Mesenchymal stem cell (in vitro differentiated cells and primary cell): ENCODE results near the gene APC2.

Experiments used
- DNase-seq: peaks from one replicate; pipeline ENCODE4 v3.0.0-alpha.2; 2013
- H2AFZ ChIP-seq: one replicate; pipeline ENCODE4 v1.6.1; 2013; ENCODE audit warnings: low read depth, mild to moderate bottlenecking, control low read depth, inconsistent platforms, low read length, moderate library complexity
- H2AK5ac ChIP-seq: 2 replicates; pipeline ENCODE4 v1.6.1; 2013; ENCODE audit warnings: low read length, moderate library complexity, mild to moderate bottlenecking, inconsistent platforms; ENCODE audit not compliant: severe bottlenecking
- H2BK120ac ChIP-seq: one replicate; pipeline ENCODE4 v1.6.1; 2013; ENCODE audit warnings: low read depth, mild to moderate bottlenecking, inconsistent platforms, low read length, moderate library complexity
- H2BK12ac ChIP-seq, 2 experiments: one replicate each; pipeline ENCODE4 v1.6.1; 2013; ENCODE audit warnings: inconsistent platforms in 2 of 2, low read length in 2 of 2, mild to moderate bottlenecking in 2 of 2, moderate library complexity in 2 of 2, control low read depth in 1 of 2
- H2BK15ac ChIP-seq: one replicate; pipeline ENCODE4 v1.6.1; 2013; ENCODE audit warnings: mild to moderate bottlenecking, low read depth, inconsistent platforms; ENCODE audit not compliant: poor library complexity, severe bottlenecking
- H2BK5ac ChIP-seq: 2 replicates; pipeline ENCODE4 v1.6.1; 2013; ENCODE audit warnings: low read depth, mild to moderate bottlenecking, low read length, control low read depth, inconsistent platforms; ENCODE audit not compliant: poor library complexity, severe bottlenecking
- H3K14ac ChIP-seq, 2 experiments: one replicate each; pipeline ENCODE4 v1.6.1; 2013; ENCODE audit warnings: inconsistent platforms in 2 of 2, low read length in 2 of 2, control low read depth in 1 of 2, mild to moderate bottlenecking in 1 of 2, moderate library complexity in 1 of 2
- H3K18ac ChIP-seq, 2 experiments: one replicate each; pipeline ENCODE4 v1.6.1; 2013; ENCODE audit warnings: inconsistent platforms in 2 of 2, low read length in 2 of 2, control low read depth in 1 of 2, low read depth in 1 of 2, mild to moderate bottlenecking in 1 of 2
- H3K23ac ChIP-seq, 2 experiments: one replicate each; pipeline ENCODE4 v1.6.1; 2013; ENCODE audit warnings: inconsistent platforms in 2 of 2, low read length in 2 of 2, mild to moderate bottlenecking in 2 of 2, moderate library complexity in 2 of 2, control low read depth in 1 of 2
- H3K27ac ChIP-seq: 2 replicates; pipeline ENCODE4 v1.5.1; 2013; ENCODE audit warnings: mild to moderate bottlenecking, moderate library complexity, low read length, control low read depth, inconsistent platforms; ENCODE audit not compliant: poor library complexity, severe bottlenecking
- H3K27me3 ChIP-seq, 2 experiments: 2 replicates each; pipeline versions ENCODE4 v1.6.1 to v1.7.0; 2013; ENCODE audit warnings: low read length in 2 of 2, mild to moderate bottlenecking in 2 of 2, moderate library complexity in 2 of 2, control low read depth in 1 of 2, inconsistent platforms in 1 of 2; ENCODE audit not compliant: control insufficient read depth in 1 of 2, insufficient read depth in 1 of 2
- H3K36me3 ChIP-seq, 2 experiments: 2 replicates each; pipeline versions ENCODE4 v1.6.1 to v1.7.0; 2013; ENCODE audit warnings: low read length in 2 of 2, control low read depth in 1 of 2, inconsistent platforms in 1 of 2, low read depth in 1 of 2, mild to moderate bottlenecking in 1 of 2; ENCODE audit not compliant: insufficient read depth in 2 of 2, control insufficient read depth in 1 of 2
- H3K4ac ChIP-seq, 2 experiments: one replicate each; pipeline ENCODE4 v1.6.1; 2013; ENCODE audit warnings: inconsistent platforms in 2 of 2, low read length in 2 of 2, mild to moderate bottlenecking in 2 of 2, moderate library complexity in 2 of 2, control low read depth in 1 of 2, low read depth in 1 of 2
- H3K4me1 ChIP-seq: 2 replicates; pipeline ENCODE4 v1.6.1; 2013; ENCODE audit warnings: low read depth, low read length, control low read depth; ENCODE audit not compliant: control insufficient read depth, insufficient read depth
- H3K4me2 ChIP-seq: 2 replicates; pipeline ENCODE4 v1.6.1; 2013; ENCODE audit warnings: low read length, mild to moderate bottlenecking, inconsistent platforms; ENCODE audit not compliant: poor library complexity, severe bottlenecking
- H3K4me3 ChIP-seq, 2 experiments: 2 replicates each; pipeline versions ENCODE4 v1.5.1 to v1.7.0; 2013; ENCODE audit warnings: low read length in 2 of 2, mild to moderate bottlenecking in 2 of 2, control low read depth in 1 of 2, low read depth in 1 of 2; ENCODE audit not compliant: insufficient read depth in 1 of 2
- H3K79me1 ChIP-seq: replicated peaks from 2 replicates; pipeline ENCODE4 v1.6.1; 2013; ENCODE audit warnings: mild to moderate bottlenecking, control low read depth, low read length, inconsistent platforms; ENCODE audit not compliant: poor library complexity, severe bottlenecking
- H3K9ac ChIP-seq: 2 replicates; pipeline ENCODE4 v1.7.0; 2013; ENCODE audit warnings: mild to moderate bottlenecking, low read length, moderate library complexity
- H3K9me3 ChIP-seq: 2 replicates; pipeline ENCODE4 v1.7.0; 2013; ENCODE audit warnings: mild to moderate bottlenecking, low read length; ENCODE audit not compliant: control insufficient read depth
- H4K8ac ChIP-seq: one replicate; pipeline ENCODE4 v1.6.1; 2013; ENCODE audit warnings: inconsistent platforms, mild to moderate bottlenecking, low read length, moderate library complexity
- H4K91ac ChIP-seq: one replicate; pipeline ENCODE4 v1.6.1; 2013; ENCODE audit warnings: mild to moderate bottlenecking, low read length, inconsistent platforms
- WGBS: methylation state at CpG from one replicate; pipeline ENCODE4 v1.1.7; 2013; ENCODE audit warnings: mixed read lengths; 5-methylcytosine and 5-hydroxymethylcytosine counted together

The APC2 gene

GRCh38 chr19:1447504-1447903 lies 2.4 kb upstream of the APC2 start:
- Histone ChIP-seq H3K23ac (no peak overlapping the region), H2BK5ac (no peak overlapping the region), H3K4me3 (no peak overlapping the region), H3K18ac (no peak overlapping the region), H4K91ac (no peak overlapping the region), H3K9me3 (no peaks in the 10 kb centered on the region), H3K36me3 (peaks cover 8% of the 10 kb centered on the region in 2 experiments), H3K79me1 (peaks cover 2% of the 10 kb centered on the region), H3K4me2 (no peak overlapping the region), H4K8ac (no peak overlapping the region), H3K27ac (no peak overlapping the region), H2BK12ac (no peak overlapping the region), H3K4me1 (peaks cover 37% of the 10 kb centered on the region), H3K4ac (no peak overlapping the region), H2AFZ (no peak overlapping the region), H3K27me3 (peaks cover 52 to 61% of the 10 kb centered on the region in 2 experiments), H2BK15ac (no peak overlapping the region), H3K9ac (no peak overlapping the region), H3K14ac (no peak overlapping the region), H2AK5ac (no peak overlapping the region), H2BK120ac (no peak overlapping the region)
- 47% methylated on average over 4 of the region's 4 CpGs for WGBS
- DNase-seq: no peak

- H3K9ac ChIP-seq: no peak overlapping the region
- H3K23ac ChIP-seq: no peak overlapping the region
- peaks cover 3 to 4% of the 10 kb centered on the region in 2 experiments for H3K36me3 ChIP-seq
- no peak overlapping the region for H2BK15ac ChIP-seq
- no peak overlapping the region for H3K4ac ChIP-seq
- peaks cover 56 to 66% of the 10 kb centered on the region in 2 experiments for H3K27me3 ChIP-seq
- no peak overlapping the region for H2BK5ac ChIP-seq
- no peak overlapping the region for H2AFZ ChIP-seq
- peaks cover 35% of the 10 kb centered on the region for H3K4me1 ChIP-seq
- H4K8ac ChIP-seq: no peak overlapping the region
- H2BK12ac ChIP-seq: no peak overlapping the region
- H4K91ac ChIP-seq: no peak overlapping the region
- no peak overlapping the region for H2AK5ac ChIP-seq
- DNase-seq: no peak
- H3K14ac ChIP-seq: no peak overlapping the region
- no peak overlapping the region for H3K27ac ChIP-seq
- H3K4me3 ChIP-seq: no peak overlapping the region
- WGBS: 74% methylated on average over 9 of the region's 9 CpGs
- H3K18ac ChIP-seq: no peak overlapping the region
- H3K9me3 ChIP-seq: no peaks in the 10 kb centered on the region
- no peak overlapping the region for H2BK120ac ChIP-seq
- H3K4me2 ChIP-seq: no peak overlapping the region
- H3K79me1 ChIP-seq: no peaks in the 10 kb centered on the region
Measured at GRCh38 chr19:1447944-1448343, 2.0 kb upstream of the APC2 start.

GRCh38 chr19:1450735-1451731 lies 1.1 kb downstream of the APC2 start:
- Histone ChIP-seq H3K4me2 (no peak overlapping the region), H3K14ac (no peak overlapping the region), H2AK5ac (no peak overlapping the region), H3K4me1 (peaks cover 22% of the 10 kb centered on the region), H3K27ac (no peak overlapping the region), H2BK15ac (no peak overlapping the region), H3K36me3 (no peaks in the 10 kb centered on the region), H3K4ac (no peak overlapping the region), H3K18ac (no peak overlapping the region), H2BK5ac (no peak overlapping the region), H3K23ac (no peak overlapping the region), H3K9ac (no peak overlapping the region), H2BK12ac (no peak overlapping the region), H3K79me1 (no peaks in the 10 kb centered on the region), H2BK120ac (no peak overlapping the region), H3K4me3 (no peak overlapping the region), H2AFZ (no peak overlapping the region), H3K27me3 (peaks cover 68 to 92% of the 10 kb centered on the region in 2 experiments), H4K8ac (no peak overlapping the region), H4K91ac (no peak overlapping the region), H3K9me3 (no peaks in the 10 kb centered on the region)
- DNase-seq: no peak
- WGBS: 71% methylated on average over 22 of the region's 22 CpGs

GRCh38 chr19:1451916-1452801 lies 2.2 kb downstream of the APC2 start:
- Histone ChIP-seq H2BK12ac (no peak overlapping the region), H4K91ac (no peak overlapping the region), H3K23ac (no peak overlapping the region), H3K27ac (no peak overlapping the region), H2AK5ac (no peak overlapping the region), H4K8ac (no peak overlapping the region), H3K18ac (no peak overlapping the region), H2AFZ (no peak overlapping the region), H2BK5ac (no peak overlapping the region), H3K14ac (no peak overlapping the region), H3K4me2 (no peak overlapping the region), H3K4ac (no peak overlapping the region), H3K27me3 (peaks cover 68 to 92% of the 10 kb centered on the region in 2 experiments), H3K4me1 (peaks cover 16% of the 10 kb centered on the region), H3K9ac (no peak overlapping the region), H3K9me3 (no peaks in the 10 kb centered on the region), H2BK120ac (no peak overlapping the region), H3K36me3 (peaks cover 0 to 4% of the 10 kb centered on the region in 2 experiments), H2BK15ac (no peak overlapping the region), H3K79me1 (no peaks in the 10 kb centered on the region), H3K4me3 (no peak overlapping the region)
- DNase-seq: no peak
- 59% methylated on average over 38 of the region's 39 CpGs for WGBS
